H9 (cell line): ENCODE results near the gene CAPN9. TPM values are rescaled to one million over a fixed set of nuclear protein-coding genes. Genes with fewer than 3 reads are reported as not detected.

Source experiments
- DNase-seq: peaks from one replicate; pipeline ENCODE4 v3.0.0-alpha.2; 2017
- H2AFZ ChIP-seq: one replicate; pipeline ENCODE4 v1.6.1; 2013; ENCODE audit warnings: mild to moderate bottlenecking, low read length, control low read depth, moderate library complexity
- H2AK5ac ChIP-seq: 2 replicates; pipeline ENCODE4 v1.6.1; 2013; ENCODE audit warnings: low read length, control low read depth, mixed read lengths; ENCODE audit not compliant: insufficient read length
- H2BK120ac ChIP-seq: one replicate; pipeline ENCODE4 v1.6.1; 2013; ENCODE audit warnings: low read depth, mild to moderate bottlenecking, low read length, control low read depth, inconsistent platforms; ENCODE audit not compliant: poor library complexity, severe bottlenecking
- H2BK12ac ChIP-seq: 2 replicates; pipeline ENCODE4 v1.6.1; 2013; ENCODE audit warnings: low read length, control low read depth, mixed read lengths, low read depth; ENCODE audit not compliant: insufficient read length
- H2BK15ac ChIP-seq: 2 replicates; pipeline ENCODE4 v1.6.1; 2013; ENCODE audit warnings: low read depth, low read length, control low read depth
- H2BK20ac ChIP-seq: one replicate; pipeline ENCODE4 v1.6.1; 2013; ENCODE audit warnings: low read depth, mild to moderate bottlenecking, low read length, control low read depth, inconsistent platforms; ENCODE audit not compliant: poor library complexity, severe bottlenecking
- H2BK5ac ChIP-seq: 2 replicates; pipeline ENCODE4 v1.6.1; 2013; ENCODE audit warnings: low read length, control low read depth, mixed read lengths; ENCODE audit not compliant: insufficient read length
- H3K14ac ChIP-seq: 2 replicates; pipeline ENCODE4 v1.6.1; 2013; ENCODE audit warnings: low read length, control low read depth; ENCODE audit not compliant: insufficient read depth
- H3K18ac ChIP-seq: 2 replicates; pipeline ENCODE4 v1.6.1; 2013; ENCODE audit warnings: low read depth, mild to moderate bottlenecking, mixed read lengths, low read length, control low read depth; ENCODE audit not compliant: insufficient read length
- H3K23ac ChIP-seq: 2 replicates; pipeline ENCODE4 v1.6.1; 2013; ENCODE audit warnings: low read length, control low read depth, mixed read lengths, low read depth; ENCODE audit not compliant: insufficient read length
- H3K23me2 ChIP-seq: 2 replicates; pipeline ENCODE4 v1.6.1; 2013; ENCODE audit warnings: low read depth, mild to moderate bottlenecking, mixed read lengths, low read length, control low read depth; ENCODE audit not compliant: insufficient read length, poor library complexity, severe bottlenecking
- H3K27ac ChIP-seq: 2 replicates; pipeline ENCODE4 v1.5.1; 2013; ENCODE audit warnings: low read length, control low read depth, mixed read lengths, low read depth; ENCODE audit not compliant: insufficient read length
- H3K27me3 ChIP-seq: 2 replicates; pipeline ENCODE4 v1.6.1; 2013; ENCODE audit warnings: low read length, control low read depth, inconsistent platforms; ENCODE audit not compliant: insufficient read depth
- H3K4ac ChIP-seq: 2 replicates; pipeline ENCODE4 v1.6.1; 2013; ENCODE audit warnings: low read depth, mild to moderate bottlenecking, control low read depth, inconsistent platforms, low read length, moderate library complexity
- H3K4me1 ChIP-seq: 2 replicates; pipeline ENCODE4 v1.6.1; 2013; ENCODE audit warnings: low read length, control low read depth, inconsistent platforms; ENCODE audit not compliant: insufficient read depth
- H3K4me2 ChIP-seq: 2 replicates; pipeline ENCODE4 v1.6.1; 2013; ENCODE audit warnings: low read length, control low read depth, mixed read lengths; ENCODE audit not compliant: insufficient read length, insufficient read depth
- H3K56ac ChIP-seq: 2 replicates; pipeline ENCODE4 v1.6.1; 2013; ENCODE audit warnings: low read depth, mild to moderate bottlenecking, mixed read lengths, low read length, control low read depth; ENCODE audit not compliant: insufficient read length
- H3K79me1 ChIP-seq: 2 replicates; pipeline ENCODE4 v1.6.1; 2013; ENCODE audit warnings: low read depth, mild to moderate bottlenecking, moderate library complexity, low read length, control low read depth, inconsistent platforms; ENCODE audit not compliant: insufficient read depth, poor library complexity, severe bottlenecking
- H3K79me2 ChIP-seq: 2 replicates; pipeline ENCODE4 v1.6.1; 2013; ENCODE audit warnings: low read length, control low read depth, inconsistent platforms; ENCODE audit not compliant: insufficient read depth
- H3K9ac ChIP-seq: 2 replicates; pipeline ENCODE4 v1.6.1; 2013; ENCODE audit warnings: low read length, control low read depth, mixed read lengths; ENCODE audit not compliant: insufficient read length; ENCODE audit errors: extremely low read depth
- H3K9me3 ChIP-seq: one replicate; pipeline ENCODE4 v1.6.1; 2013; ENCODE audit warnings: low read depth, low read length, inconsistent platforms; ENCODE audit not compliant: control insufficient read depth
- H3T11ph ChIP-seq: one replicate; pipeline ENCODE4 v1.6.1; 2013; ENCODE audit warnings: mild to moderate bottlenecking, low read length, control low read depth, inconsistent platforms
- H4K20me1 ChIP-seq: one replicate; pipeline ENCODE4 v1.6.1; 2013; ENCODE audit not compliant: control insufficient read depth, insufficient read length, insufficient read depth
- H4K5ac ChIP-seq: 2 replicates; pipeline ENCODE4 v1.6.1; 2013; ENCODE audit warnings: low read depth, mild to moderate bottlenecking, mixed read lengths, low read length, control low read depth; ENCODE audit not compliant: insufficient read length
- H4K8ac ChIP-seq: replicated peaks from 2 replicates; pipeline ENCODE4 v1.6.1; 2013; ENCODE audit warnings: low read length, control low read depth, mixed read lengths, low read depth; ENCODE audit not compliant: insufficient read length
- H4K91ac ChIP-seq: 2 replicates; pipeline ENCODE4 v1.6.1; 2013; ENCODE audit warnings: low read depth, mild to moderate bottlenecking, moderate library complexity, mixed read lengths, low read length, control low read depth; ENCODE audit not compliant: insufficient read length
- H3K27ac Mint-ChIP-seq, 3 experiments: 2 replicates in 2 of 3; 3 replicates in 1 of 3; pipeline ENCODE4 v1.8.0; 2020 to 2021; ENCODE audit warnings: mixed read lengths in 3 of 3, mild to moderate bottlenecking in 1 of 3, moderate library complexity in 1 of 3
- H3K27me3 Mint-ChIP-seq: 2 replicates; pipeline ENCODE4 v1.8.0; 2021; ENCODE audit warnings: low read depth, mild to moderate bottlenecking, moderate library complexity, mixed read lengths
- H3K36me3 Mint-ChIP-seq, 3 experiments: 2 replicates in 2 of 3; 3 replicates in 1 of 3; pipeline ENCODE4 v1.8.0; 2020 to 2021; ENCODE audit warnings: low read depth in 3 of 3, mixed read lengths in 3 of 3; ENCODE audit not compliant: insufficient read depth in 1 of 3
- H3K4me1 Mint-ChIP-seq, 2 experiments: 2 replicates each; pipeline ENCODE4 v1.8.0; 2020; ENCODE audit warnings: mixed read lengths in 2 of 2
- H3K4me3 Mint-ChIP-seq, 2 experiments: 2 replicates in 1 of 2; 3 replicates in 1 of 2; pipeline ENCODE4 v1.8.0; 2020 to 2021; ENCODE audit warnings: mild to moderate bottlenecking in 2 of 2, mixed read lengths in 2 of 2, moderate library complexity in 1 of 2
- H3K9me3 Mint-ChIP-seq, 2 experiments: 2 replicates in 1 of 2; 3 replicates in 1 of 2; pipeline ENCODE4 v1.8.0; 2020; ENCODE audit warnings: mild to moderate bottlenecking in 2 of 2, mixed read lengths in 2 of 2, moderate library complexity in 1 of 2
- WGBS: extraction: QIAGEN DNeasy Blood & Tissue Kit; methylation state at CpG from one replicate; pipeline ENCODE4 v1.1.7; 2013; ENCODE audit warnings: missing lambda C conversion rate, low lambda C conversion rate, mixed read lengths; ENCODE audit not compliant: insufficient read length; ENCODE audit errors: extremely low coverage; 5-methylcytosine and 5-hydroxymethylcytosine counted together
- total RNA-seq: library from RNA; stranded (reverse); gene quantifications from 2 replicates; pipeline ENCODE4 v1.2.1, GENCODE V29; 2021
- TF ChIP-seq, protein P1 (sequence below): fragments of 200-600 bp; sonication (generic); conservative IDR thresholded peaks from 3 replicates; pipeline ENCODE4 v1.8.0; 2021; ENCODE audit warnings: antibody characterized with exemption, mild to moderate bottlenecking

CAPN9 gene
- total RNA-seq, 1 experiment from 2014 or later = 0.22 TPM

GRCh38 chr1:230700132-230700531 lies 47.1 kb upstream of the CAPN9 start:
- H3K4me1 Mint-ChIP-seq = peaks cover 4 to 11% of the 10 kb centered on the region in 2 experiments; a peak in 2 of 4 replicates
- no peaks in the 10 kb centered on the region for H3K27me3 ChIP-seq
- no peak overlapping the region for H2BK12ac ChIP-seq
- H3T11ph ChIP-seq = no peak overlapping the region
- no peaks in the 10 kb centered on the region for H3K23me2 ChIP-seq
- TF ChIP-seq, protein P1, sequence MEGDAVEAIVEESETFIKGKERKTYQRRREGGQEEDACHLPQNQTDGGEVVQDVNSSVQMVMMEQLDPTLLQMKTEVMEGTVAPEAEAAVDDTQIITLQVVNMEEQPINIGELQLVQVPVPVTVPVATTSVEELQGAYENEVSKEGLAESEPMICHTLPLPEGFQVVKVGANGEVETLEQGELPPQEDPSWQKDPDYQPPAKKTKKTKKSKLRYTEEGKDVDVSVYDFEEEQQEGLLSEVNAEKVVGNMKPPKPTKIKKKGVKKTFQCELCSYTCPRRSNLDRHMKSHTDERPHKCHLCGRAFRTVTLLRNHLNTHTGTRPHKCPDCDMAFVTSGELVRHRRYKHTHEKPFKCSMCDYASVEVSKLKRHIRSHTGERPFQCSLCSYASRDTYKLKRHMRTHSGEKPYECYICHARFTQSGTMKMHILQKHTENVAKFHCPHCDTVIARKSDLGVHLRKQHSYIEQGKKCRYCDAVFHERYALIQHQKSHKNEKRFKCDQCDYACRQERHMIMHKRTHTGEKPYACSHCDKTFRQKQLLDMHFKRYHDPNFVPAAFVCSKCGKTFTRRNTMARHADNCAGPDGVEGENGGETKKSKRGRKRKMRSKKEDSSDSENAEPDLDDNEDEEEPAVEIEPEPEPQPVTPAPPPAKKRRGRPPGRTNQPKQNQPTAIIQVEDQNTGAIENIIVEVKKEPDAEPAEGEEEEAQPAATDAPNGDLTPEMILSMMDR = no peak
- H3K36me3 Mint-ChIP-seq = 0 out of 7 replicates have a peak, but pooled peaks cover 0 to 2% (median 0%) of the 10 kb centered on the region in 3 experiments
- H3K9ac ChIP-seq = no peak overlapping the region
- no peaks in the 10 kb centered on the region for H3K79me1 ChIP-seq
- no peaks in the 10 kb centered on the region for H3K4me1 ChIP-seq
- no peak for DNase-seq
- no peak overlapping the region for H2BK15ac ChIP-seq
- no peaks in the 10 kb centered on the region for H3K79me2 ChIP-seq
- H2BK5ac ChIP-seq = no peak overlapping the region
- no peak overlapping the region for H4K91ac ChIP-seq
- H3K4me2 ChIP-seq = no peak overlapping the region
- no peak overlapping the region for H4K5ac ChIP-seq
- H3K23ac ChIP-seq = no peak overlapping the region
- no peaks in the 10 kb centered on the region for H3K9me3 ChIP-seq
- H3K4me3 Mint-ChIP-seq = no peak overlapping the region
- H2AFZ ChIP-seq = no peak overlapping the region
- H3K14ac ChIP-seq = no peak overlapping the region
- H3K27ac Mint-ChIP-seq = no peak overlapping the region
- no peak overlapping the region for H3K4ac ChIP-seq
- no peak overlapping the region for H4K8ac ChIP-seq
- H3K27ac ChIP-seq = no peak overlapping the region
- no peak overlapping the region for H3K18ac ChIP-seq
- H4K20me1 ChIP-seq = no peaks in the 10 kb centered on the region
- no peak overlapping the region for H2AK5ac ChIP-seq
- H3K56ac ChIP-seq = no peak overlapping the region
- peaks cover 22% of the 10 kb centered on the region for H3K27me3 Mint-ChIP-seq
- no CpG with 5 or more reads among the region's 4 CpGs for WGBS
- H2BK120ac ChIP-seq = no peak overlapping the region
- H3K9me3 Mint-ChIP-seq = no peaks in the 10 kb centered on the region
- H2BK20ac ChIP-seq = no peak overlapping the region
